GM21723 (cell line): Measurements from ENCODE around the gene TUBGCP3.

ENCODE experiments used
- ATAC-seq: cut with Tn5 transposase; IDR thresholded peaks from one replicate; pipeline ENCODE4 v1.9.1; 2021; ENCODE audit warnings: mild to moderate bottlenecking, moderate library complexity; ENCODE audit not compliant: unreplicated experiment

TUBGCP3 gene

DNA sequence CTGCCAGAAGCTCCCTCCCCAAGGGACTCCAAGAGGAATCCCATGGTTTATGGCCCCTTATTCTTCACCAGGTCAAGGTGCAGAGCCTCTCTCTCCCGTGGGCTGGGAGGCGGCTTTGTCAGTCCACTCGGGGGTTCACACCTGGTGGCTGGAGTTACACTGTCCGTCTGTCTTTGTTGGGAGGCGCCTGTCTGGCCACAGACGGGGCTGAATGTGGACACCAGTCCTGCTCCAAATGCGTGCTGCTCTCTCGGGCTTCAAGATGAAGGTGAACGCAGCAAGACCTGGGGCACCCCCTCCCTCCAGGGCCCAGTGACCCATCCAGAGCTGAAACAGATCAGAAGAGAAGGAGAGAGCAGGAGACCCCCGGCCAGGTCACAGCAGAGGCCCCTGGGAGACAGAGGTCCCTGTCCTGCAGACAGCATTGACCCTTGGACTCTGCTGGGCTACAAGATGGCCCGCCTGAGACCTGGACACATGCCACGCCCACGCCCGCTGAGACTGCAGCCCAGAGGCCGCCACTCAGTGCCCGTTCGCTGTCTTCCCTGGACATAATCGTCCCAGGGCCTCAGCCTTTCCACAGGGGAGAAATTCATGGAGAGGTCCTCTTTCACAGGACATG is 29.9 kb upstream of the TUBGCP3 start:
- no peak for ATAC-seq

DNA sequence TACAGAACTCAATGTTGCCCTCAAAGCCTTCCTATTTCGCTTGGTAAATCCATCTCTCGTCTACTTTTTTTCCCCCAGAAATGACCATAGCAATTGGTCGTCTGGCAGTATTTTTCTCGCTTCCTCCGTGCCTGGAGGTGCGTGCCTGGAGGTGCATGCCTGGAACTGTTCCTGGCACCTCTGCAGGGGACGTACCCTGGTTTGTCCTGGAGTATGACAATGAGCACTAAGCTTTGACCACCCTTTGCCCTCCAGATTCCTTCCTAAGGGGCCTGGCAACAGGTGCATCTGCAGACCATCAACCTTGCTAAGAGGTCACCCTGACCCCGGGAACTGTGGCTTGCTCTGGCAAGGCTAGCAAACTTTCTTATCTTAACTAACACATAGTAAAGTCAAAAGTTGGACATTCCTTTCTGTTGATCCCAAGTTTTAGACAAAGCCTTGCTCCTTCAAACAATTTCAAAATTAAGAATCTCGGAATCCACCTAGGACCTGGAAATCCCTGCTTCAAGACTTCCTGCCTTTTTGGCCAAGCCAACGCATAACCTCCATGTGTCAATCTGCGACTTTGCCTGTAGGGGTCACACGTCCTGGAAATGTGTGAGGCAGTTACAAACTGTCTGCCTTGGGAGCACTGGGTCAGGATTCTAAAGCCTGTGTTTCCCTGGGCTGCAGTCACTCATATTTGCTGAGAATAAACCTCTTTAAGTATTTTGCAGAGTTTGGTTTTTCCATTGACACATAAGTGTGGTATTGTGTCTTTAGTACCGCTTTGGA is 28.8 kb upstream of the TUBGCP3 start:
- ATAC-seq, result peak; percentile 71

DNA sequence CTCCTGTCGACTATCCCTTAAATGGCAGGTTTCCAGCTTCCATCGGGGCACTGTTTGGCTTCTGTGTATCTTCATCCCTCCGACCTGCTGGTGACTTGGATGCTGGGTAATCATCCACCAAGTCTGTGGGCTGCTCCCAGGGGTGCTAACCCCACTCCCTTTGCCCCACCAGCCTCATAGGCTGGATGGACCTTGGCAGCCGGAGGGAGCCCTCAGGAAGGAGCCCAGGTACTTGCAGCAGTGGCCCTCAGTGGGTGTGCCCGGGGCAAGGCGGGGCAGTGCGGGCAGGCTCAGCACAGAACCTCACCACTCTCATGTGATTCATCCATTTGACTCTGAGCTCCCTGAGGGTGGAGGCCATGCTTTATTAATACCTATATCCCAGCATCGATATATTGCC is 27.4 kb upstream of the TUBGCP3 start:
- no peak for ATAC-seq

DNA sequence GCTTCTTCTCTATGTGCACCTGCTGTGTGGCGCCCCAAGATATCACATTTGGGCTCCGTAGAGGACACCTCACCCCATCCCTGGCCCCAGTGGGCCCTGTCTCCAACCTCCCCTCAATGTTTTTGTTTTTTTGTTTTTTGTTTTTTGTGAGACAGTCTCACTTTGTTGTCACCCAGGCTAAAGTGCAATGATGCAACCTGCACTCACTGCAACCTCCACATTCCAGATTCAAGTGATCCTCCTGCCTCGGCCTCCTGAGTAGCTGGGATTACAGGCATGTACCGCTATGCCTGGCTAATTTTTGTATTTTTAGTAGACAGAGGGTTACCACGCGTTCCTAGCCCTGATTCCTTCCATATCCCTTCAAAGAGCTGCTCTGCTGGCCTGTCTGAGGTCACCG is 26.9 kb upstream of the TUBGCP3 start:
- ATAC-seq, result no peak

DNA sequence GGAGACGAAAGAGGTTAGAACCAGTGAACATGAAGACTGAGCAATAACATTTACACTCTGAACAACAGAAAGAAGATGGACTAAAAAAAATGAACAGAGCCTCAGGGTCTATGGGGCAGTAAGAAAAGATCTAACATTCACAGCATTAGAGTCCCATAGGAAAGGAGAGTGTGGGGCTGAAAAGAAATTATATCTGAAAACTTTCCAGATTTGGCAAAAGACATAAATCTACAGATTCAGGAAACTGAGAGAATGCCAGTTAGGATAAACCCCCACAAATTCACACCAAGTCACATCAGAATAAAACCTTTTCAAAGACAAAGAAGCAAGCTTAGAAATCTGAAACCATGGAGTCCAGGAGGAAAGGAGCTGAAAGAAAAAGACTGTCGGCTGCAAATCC is 20.3 kb upstream of the TUBGCP3 start:
- no peak for ATAC-seq

DNA sequence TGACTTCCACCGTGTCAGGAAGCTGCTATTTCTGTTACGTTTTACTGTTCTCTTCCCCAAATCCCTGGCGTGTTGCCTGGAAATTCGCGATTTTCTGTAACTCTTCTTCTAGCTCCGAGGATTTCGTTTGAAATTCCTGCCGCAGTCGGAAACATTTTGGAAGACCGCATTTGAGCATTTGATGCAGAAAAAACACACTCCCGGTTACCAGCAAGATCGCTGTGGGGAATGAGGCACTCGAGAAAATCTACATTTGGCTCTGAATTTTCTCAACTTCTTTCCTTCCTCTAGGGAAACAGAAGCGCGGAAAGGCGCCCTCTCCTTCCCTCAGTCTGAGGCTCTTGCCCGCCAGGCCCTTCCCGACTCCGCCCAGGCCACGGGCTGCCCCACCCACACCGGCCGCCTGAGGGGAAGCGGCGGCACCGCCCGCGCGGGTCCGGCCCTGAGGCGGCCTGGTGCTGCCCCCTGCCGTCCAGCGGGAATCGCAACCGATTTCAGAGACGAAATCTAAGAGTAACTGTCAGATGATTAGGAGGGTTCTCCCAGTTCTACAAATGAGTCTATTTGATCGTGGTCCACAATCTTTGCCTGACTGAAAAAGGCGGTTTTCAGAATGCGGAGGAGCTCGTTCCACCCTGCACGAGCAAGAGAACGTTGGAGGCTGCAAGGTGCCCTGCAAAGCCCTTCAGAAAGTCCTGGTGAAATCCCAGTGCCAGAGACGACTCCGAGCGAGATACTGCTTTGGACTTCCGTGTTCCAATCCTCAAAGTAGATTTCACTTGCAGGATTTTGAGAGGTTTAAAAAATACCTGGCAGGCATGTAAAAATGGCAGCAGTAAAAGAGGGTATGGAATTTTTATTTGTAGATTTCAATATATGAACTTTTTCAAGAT is 18.4 kb upstream of the TUBGCP3 start:
- ATAC-seq, result peak; percentile 100

DNA sequence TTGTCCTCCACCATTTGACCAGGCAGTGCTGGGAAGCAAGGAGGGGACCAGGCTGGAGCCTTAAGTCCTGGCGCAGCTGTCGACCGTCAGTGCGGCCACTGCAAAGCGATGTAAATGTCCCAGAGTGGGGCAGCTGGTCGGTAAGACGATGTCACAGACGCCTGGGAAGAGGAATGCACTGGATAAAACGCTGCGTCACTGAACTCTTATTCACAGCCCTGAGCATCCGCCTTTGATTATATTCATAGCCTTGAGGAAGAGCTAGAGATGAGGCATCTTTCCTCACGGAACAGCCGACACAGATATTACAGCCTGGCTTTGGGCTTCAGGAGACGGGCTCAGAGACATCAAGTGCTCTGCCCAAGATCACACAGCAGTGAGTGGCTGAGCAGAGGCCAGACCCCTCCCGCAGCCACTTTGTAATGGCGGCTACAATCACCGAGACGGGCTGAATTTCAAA is 17.6 kb upstream of the TUBGCP3 start:
- no peak for ATAC-seq

DNA sequence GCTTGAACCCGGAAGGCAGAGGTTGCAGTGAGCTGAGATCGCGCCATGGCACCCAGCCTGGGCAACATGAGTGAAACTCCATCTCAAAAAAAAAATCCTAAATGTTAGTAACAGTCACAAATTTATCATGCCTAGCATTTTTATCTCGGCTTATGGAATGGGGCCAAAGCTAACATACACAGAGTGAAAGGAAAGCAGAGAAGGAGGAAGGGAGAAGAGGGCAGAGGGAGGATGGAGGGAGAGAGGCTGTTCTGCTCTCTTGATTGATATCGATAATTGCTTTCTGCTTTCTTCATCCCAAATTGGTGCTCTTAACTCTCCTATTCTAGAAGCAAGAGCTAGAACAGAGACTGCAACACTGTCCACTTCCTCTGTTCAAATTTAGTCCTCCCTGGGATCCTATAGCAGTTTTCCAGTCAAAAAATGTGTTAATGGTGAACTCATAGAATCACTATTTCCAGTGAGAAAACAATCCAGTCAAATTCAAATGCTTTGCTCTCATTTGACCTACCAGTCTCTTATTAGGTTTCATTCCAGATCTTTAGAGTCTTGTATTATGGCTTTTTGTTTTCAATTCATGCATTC is 15.8 kb upstream of the TUBGCP3 start:
- no peak for ATAC-seq

DNA sequence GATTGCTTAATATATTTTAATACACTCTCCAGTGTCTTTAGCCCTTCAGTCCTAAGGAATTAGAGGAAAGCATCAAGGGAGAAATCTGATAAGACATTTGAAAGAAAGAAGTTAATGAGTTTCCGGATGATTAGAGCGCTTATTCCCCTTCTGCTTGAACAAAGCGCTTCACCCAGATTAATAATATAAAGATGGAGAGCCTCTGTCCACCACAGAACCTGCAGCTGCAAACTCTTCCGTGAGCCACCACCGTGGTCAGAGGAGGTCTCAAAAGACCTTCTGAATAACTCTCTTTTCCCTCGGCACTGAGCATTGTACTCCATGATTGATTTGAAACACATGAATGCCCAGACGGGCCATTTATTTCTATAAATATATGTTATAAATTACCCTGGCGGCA is 14.2 kb upstream of the TUBGCP3 start:
- no peak for ATAC-seq

DNA sequence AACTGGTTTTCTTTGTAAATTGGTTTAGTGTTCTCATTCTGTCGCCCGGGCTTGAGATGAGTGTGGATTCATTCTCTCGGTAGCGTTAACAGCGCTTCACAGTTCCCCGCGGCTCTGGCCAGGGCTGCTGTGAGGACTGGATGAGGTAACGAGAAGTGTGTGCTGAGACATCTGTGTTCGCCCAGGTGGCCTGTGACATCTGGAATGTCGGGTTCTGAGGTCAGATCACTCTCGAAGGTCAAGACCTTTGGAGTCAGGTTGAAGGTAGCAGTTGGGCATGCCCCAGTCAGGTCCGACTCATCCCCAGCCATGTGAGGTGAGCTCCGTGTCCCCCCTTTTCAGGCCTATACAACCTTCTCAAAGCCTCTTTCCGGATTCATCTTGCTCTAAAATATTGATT is 13.4 kb upstream of the TUBGCP3 start:
- no peak for ATAC-seq

DNA sequence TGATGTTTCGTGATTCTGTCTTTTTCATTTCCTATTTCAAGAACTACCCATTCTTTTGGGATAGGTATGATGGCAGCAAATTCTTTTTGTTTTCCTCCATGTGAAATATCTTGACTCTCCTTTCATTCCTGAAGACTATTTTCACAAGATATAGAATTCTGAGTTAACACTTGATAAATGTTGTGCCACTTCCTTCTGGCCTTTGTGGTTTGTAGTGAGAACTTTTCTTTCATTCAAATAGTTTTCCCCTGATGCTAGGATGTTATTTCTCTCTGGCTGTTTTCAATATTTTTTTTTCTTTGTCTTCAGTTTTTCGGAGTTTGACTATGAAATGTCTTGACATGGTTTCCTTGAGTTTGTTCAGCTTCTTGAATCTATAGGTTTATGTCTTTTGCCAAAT is 8.3 kb upstream of the TUBGCP3 start:
- no peak for ATAC-seq

DNA sequence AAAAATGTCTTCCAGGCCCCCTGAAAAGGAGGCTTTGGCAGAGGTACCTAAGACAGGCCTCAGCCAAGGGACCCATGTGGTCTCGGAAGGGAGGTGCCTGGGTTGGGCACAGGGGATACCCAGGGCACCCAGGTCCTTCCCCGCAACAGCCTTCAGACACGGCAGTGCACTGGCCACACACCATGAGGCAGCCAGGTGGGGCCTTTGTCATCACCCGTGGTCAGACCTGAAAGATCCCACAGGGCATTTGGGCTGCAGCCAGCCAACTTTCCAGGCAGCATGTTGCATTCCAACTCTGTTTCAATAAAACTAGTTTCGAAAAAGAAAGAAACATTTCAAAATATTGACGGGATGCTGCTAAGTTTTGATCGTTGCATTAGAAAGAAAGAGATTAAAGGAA is 4.7 kb upstream of the TUBGCP3 start:
- ATAC-seq, result no peak

DNA sequence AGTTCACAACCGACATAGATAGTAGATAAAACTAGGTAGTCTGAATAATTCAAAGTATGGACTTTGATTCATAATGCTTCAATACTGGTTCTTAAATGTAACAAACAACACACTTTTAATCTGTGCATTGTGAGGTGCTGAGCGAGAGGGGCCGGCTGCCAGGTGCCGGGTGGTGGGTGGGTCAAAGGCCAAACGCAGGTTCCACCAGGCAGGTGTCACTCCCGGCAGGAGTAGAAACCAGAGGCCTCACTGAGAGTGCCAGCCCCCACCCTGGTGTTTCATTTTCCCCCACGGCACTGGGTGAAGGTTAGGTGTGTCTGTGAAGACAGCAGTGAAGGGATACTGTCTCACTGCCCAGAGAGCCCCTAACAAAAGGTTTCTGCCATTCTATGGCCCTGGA is 4.2 kb upstream of the TUBGCP3 start:
- ATAC-seq, result no peak

DNA sequence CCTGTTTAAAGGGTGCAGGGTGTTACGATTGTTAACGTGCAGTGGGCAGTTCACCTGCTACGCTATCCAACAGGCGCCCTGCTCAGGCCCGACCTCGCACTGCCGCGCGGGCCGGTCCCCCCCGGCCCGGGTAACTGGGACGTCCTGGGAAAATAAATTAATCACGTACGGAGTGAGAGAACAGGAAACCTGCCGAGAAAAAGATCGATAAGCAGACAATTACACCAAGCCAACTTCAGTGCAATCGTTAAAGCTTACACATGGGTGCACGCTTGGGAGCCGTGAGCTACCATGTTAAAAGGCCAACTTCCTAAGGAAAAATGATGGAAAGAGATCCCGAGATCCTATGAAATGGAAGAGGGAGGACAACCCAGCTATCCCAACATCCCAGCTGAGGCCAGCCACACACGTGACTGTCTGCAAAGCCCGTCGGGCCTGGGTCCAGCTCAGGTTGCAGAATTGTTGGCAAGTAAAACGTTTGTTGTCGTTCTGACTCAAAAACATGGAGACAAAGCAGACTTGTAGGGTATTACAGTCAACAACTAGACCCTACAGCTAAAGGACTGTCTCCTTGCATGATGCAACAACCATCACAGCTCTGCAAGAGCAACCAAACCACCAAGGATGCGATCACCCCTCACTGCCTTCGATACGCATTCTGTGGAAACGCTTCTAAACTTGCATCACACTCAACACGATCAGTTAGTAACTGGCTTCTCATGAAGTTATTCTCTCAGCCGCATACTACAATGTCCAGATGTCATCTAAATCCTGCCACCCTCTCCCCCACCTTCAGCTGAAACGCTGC is 741 bp upstream of the TUBGCP3 start:
- no peak for ATAC-seq

DNA sequence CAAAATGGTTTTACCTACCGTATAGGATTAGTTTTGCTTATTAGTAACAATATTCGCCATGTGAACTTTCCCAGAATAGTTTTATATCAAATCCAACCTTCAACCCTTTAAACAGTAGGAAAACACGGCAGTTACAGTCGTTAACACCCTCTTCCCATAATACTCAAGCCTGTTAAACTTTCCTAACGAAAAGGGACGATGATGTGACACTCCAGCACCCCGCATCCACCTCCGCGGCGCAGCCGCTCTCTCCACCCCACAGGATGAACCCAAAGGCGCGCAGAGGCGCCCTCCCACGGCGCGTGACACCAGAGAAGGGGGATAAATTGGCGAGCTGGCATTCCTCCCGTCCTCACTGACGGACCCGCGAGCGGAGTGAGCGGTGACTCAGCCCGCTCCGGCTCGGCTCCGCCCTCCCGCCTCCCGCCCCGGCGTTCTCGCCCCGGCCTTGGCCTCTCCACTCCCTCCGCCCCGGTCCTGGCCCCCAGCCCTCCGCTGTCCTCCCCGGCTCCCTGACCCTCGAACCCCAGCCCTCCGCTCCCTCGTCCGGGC is 665 bp downstream of the TUBGCP3 start:
- ATAC-seq, result peak; percentile 47

DNA sequence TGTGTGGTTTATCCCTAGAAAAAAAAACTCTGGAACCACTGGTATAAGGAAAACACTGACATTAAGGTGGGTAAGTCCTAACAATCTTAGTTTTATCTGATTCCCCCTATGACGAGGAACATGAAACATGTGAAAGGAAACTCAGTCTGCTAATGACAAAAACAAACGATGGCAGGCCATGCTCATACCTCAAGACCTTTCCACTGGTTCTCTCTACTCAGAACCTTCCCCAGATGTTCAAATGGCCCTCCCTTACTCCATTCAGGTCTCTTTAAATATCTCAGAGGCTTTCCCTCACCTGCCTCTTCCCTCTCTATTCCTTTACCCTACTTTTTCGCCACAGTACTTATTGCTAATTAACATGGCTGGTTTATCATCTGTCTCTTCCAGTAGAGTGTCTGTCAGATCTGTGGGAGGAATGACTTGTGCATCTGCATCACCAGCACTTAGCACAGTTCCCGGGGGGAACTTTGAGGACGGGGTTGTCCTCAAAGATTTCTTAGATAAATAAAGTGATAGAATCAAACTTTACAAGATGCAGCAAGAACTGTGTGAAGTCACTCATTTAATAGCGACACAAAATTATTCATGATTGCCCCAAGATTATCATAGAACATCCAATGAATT is 1.5 kb downstream of the TUBGCP3 start:
- no peak for ATAC-seq

DNA sequence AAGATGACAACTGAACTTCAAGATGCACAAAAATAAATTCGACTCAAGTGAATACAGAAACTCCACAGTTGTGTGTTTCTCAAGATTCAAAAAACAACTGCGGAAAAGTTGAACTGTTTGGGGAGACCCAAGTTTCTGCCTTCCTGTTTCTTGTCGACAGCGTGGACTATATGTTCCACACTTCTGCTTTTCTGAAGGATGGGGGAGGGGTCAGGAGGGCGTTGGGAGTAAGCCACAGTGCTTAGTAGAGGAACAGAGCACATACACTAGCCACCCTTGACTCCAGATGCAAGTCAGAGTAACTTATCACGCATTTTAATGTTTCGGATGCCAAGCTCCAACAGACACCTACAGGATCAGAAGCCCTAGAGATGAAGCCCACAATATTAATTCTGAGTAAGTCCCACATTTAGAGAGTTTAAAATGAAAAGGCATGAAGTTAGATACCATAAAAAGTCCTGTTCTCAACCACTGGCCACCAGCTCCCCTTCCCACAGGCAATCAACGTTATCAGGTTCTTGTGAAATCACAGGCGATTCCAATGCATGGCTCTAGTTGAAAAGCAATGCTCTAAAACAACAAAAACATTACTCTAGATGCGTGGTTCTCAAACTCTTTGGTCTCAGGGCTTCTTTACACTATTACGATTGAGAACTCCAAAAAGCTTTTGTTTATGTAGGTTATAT is 4.2 kb downstream of the TUBGCP3 start:
- ATAC-seq, result peak; percentile 41

DNA sequence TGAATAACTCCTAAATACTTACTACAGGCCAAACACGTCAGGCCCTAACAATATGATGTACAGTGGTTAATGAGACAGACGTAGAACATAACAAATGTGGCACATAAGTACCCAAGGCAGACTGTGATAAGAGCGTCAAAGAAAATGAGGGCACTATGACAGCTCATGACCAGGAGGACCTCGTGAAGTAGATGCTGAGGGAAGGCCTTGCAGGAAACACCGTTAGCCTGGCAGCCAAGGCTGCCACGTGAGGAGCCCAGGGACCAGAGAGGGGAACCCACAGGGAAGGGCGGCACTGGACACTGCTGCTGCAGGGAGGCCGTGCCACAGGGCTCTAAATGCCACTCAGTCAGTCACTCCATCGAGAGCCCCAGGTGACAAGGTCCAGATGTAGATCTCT is 5.7 kb downstream of the TUBGCP3 start:
- ATAC-seq, result no peak

DNA sequence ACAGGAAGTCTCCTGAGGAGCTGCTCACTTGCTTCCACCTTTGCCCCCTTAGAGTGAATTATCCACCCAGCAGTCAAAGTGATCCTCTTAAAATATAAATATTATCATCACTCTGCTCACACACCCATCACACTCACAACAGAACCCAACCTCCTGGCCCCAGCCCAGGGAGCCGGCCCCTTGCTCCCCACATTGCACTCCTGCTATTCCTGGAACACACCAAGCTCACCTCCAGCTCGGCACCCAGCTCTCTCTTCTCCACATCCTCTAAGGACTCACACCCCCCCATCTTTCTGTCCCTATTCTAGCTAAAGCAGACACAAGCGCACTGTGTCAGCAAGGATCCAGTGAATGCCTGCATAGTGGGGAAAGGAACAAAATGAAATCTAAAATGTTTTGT is 7.0 kb downstream of the TUBGCP3 start:
- no peak for ATAC-seq
